ENCODE results near the gene SPRR4.
"Not testable (repeated sequence)": the region's sequence is repeated elsewhere in the genome, so short reads cannot be mapped to it uniquely, and the experiment has no call there.

SPRR4 gene

GRCh38 chr1:152996633-152997400 is 26.4 kb downstream of the SPRR4 start:
- H3K4me1 ChIP-seq (ENCODE audit: control insufficient read depth, insufficient read depth, low read length) = no peaks in the 10 kb centered on the region
- no peak overlapping the region for H3K4me3 ChIP-seq (ENCODE audit: low read length)
- H3K9me3 ChIP-seq (ENCODE audit: control insufficient read depth, low read length) = no peaks in the 10 kb centered on the region
- no peak overlapping the region for H3K9ac ChIP-seq (ENCODE audit: low read length)
- peaks cover 5% of the 10 kb centered on the region for H3K27me3 ChIP-seq (ENCODE audit: control insufficient read depth, insufficient read depth, low read length)
- H3K36me3 ChIP-seq (ENCODE audit: control insufficient read depth, insufficient read depth, low read length) = no peaks in the 10 kb centered on the region

GRCh38 chr1:152997901-152998300 is 27.5 kb downstream of the SPRR4 start:
- no peak overlapping the region for H3K9ac ChIP-seq (ENCODE audit: low read length)
- no peaks in the 10 kb centered on the region for H3K9me3 ChIP-seq (ENCODE audit: control insufficient read depth, low read length)
- no peak overlapping the region for H3K4me3 ChIP-seq (ENCODE audit: low read length)
- H3K4me1 ChIP-seq (ENCODE audit: control insufficient read depth, insufficient read depth, low read length) = no peaks in the 10 kb centered on the region
- no peaks in the 10 kb centered on the region for H3K36me3 ChIP-seq (ENCODE audit: control insufficient read depth, insufficient read depth, low read length)
- H3K27me3 ChIP-seq (ENCODE audit: control insufficient read depth, insufficient read depth, low read length) = peaks cover 5% of the 10 kb centered on the region

GRCh38 chr1:152998476-152998875 is 28.0 kb downstream of the SPRR4 start:
- no peak overlapping the region for H3K4me3 ChIP-seq (ENCODE audit: low read length)
- peaks cover 5% of the 10 kb centered on the region for H3K27me3 ChIP-seq (ENCODE audit: control insufficient read depth, insufficient read depth, low read length)
- no peaks in the 10 kb centered on the region for H3K9me3 ChIP-seq (ENCODE audit: control insufficient read depth, low read length)
- no peaks in the 10 kb centered on the region for H3K4me1 ChIP-seq (ENCODE audit: control insufficient read depth, insufficient read depth, low read length)
- H3K9ac ChIP-seq (ENCODE audit: low read length) = no peak overlapping the region
- no peaks in the 10 kb centered on the region for H3K36me3 ChIP-seq (ENCODE audit: control insufficient read depth, insufficient read depth, low read length)

GRCh38 chr1:152999818-153000217 is 29.4 kb downstream of the SPRR4 start:
- no peaks in the 10 kb centered on the region for H3K36me3 ChIP-seq (ENCODE audit: control insufficient read depth, insufficient read depth, low read length)
- peaks cover 5% of the 10 kb centered on the region for H3K27me3 ChIP-seq (ENCODE audit: control insufficient read depth, insufficient read depth, low read length)
- no peak overlapping the region for H3K9ac ChIP-seq (ENCODE audit: low read length)
- no peaks in the 10 kb centered on the region for H3K4me1 ChIP-seq (ENCODE audit: control insufficient read depth, insufficient read depth, low read length)
- H3K9me3 ChIP-seq (ENCODE audit: control insufficient read depth, low read length) = no peaks in the 10 kb centered on the region
- no peak overlapping the region for H3K4me3 ChIP-seq (ENCODE audit: low read length)

GRCh38 chr1:153000294-153000693 is 29.8 kb downstream of the SPRR4 start:
- no peak overlapping the region for H3K4me3 ChIP-seq (ENCODE audit: low read length)
- H3K4me1 ChIP-seq (ENCODE audit: control insufficient read depth, insufficient read depth, low read length) = no peaks in the 10 kb centered on the region
- no peaks in the 10 kb centered on the region for H3K9me3 ChIP-seq (ENCODE audit: control insufficient read depth, low read length)
- H3K9ac ChIP-seq (ENCODE audit: low read length) = no peak overlapping the region
- no peaks in the 10 kb centered on the region for H3K36me3 ChIP-seq (ENCODE audit: control insufficient read depth, insufficient read depth, low read length)
- peaks cover 5% of the 10 kb centered on the region for H3K27me3 ChIP-seq (ENCODE audit: control insufficient read depth, insufficient read depth, low read length)

- H3K9me3 ChIP-seq (ENCODE audit: control insufficient read depth, low read length) = no peaks in the 10 kb centered on the region
- peaks cover 5% of the 10 kb centered on the region for H3K27me3 ChIP-seq (ENCODE audit: control insufficient read depth, insufficient read depth, low read length)
- H3K4me3 ChIP-seq (ENCODE audit: low read length) = no peak within 1 kb of the TSS
- no peaks in the 10 kb centered on the region for H3K4me1 ChIP-seq (ENCODE audit: control insufficient read depth, insufficient read depth, low read length)
- H3K9ac ChIP-seq (ENCODE audit: low read length) = no peak within 1 kb of the TSS
- H3K36me3 ChIP-seq (ENCODE audit: control insufficient read depth, insufficient read depth, low read length) = no peaks in the 10 kb centered on the region
These were observed 30.9 kb downstream of the SPRR4 start, which contains the start of gene SPRR3 for GRCh38 chr1:153001382-153001781. SPRR3 (plus strand) TSS chr1:153001749; CDS start chr1:153003021, 1,272 bp downstream.

- not testable (repeated sequence) for H3K9me3 ChIP-seq (ENCODE audit: control insufficient read depth, low read length); H3K9ac ChIP-seq (ENCODE audit: low read length); H3K36me3 ChIP-seq (ENCODE audit: control insufficient read depth, insufficient read depth, low read length)
These were observed 40.8 kb downstream of the SPRR4 start for GRCh38 chr1:153011235-153011758.

GRCh38 chr1:153021829-153022228 is 51.4 kb downstream of the SPRR4 start:
- H3K4me3 ChIP-seq (ENCODE audit: low read length); H3K9me3 ChIP-seq (ENCODE audit: control insufficient read depth, low read length); H3K4me1 ChIP-seq (ENCODE audit: control insufficient read depth, insufficient read depth, low read length); H3K27me3 ChIP-seq (ENCODE audit: control insufficient read depth, insufficient read depth, low read length); H3K9ac ChIP-seq (ENCODE audit: low read length); H3K36me3 ChIP-seq (ENCODE audit: control insufficient read depth, insufficient read depth, low read length): not testable (repeated sequence)

More at GRCh38 chr1:153011235-153011758, 40.8 kb downstream of the SPRR4 start:
- not testable (repeated sequence) for H3K4me3 ChIP-seq (ENCODE audit: low read length); H3K4me1 ChIP-seq (ENCODE audit: control insufficient read depth, insufficient read depth, low read length); H3K27me3 ChIP-seq (ENCODE audit: control insufficient read depth, insufficient read depth, low read length)
